Adipose tissue (tissue), 3 donors: ENCODE data around the gene TP73. TPM values are rescaled to one million over a fixed set of nuclear protein-coding genes. Genes with fewer than 3 reads are reported as not detected.

Source experiments
- polyA plus RNA-seq, 3 donors: library from polyadenylated mRNA; stranded (reverse); fragments of 200-250 nt; gene quantifications; one replicate each; pipeline ENCODE4 v1.2.3, GENCODE V29; 2013
- donor health status: healthy with polysubstance abuse.
- donor health status: Bipolar disorder and iron deficiency.
- donor health status: healthy.

The TP73 gene
- polyA plus RNA-seq, 3 donors, result 0.01 to 0.24 TPM; not detected in 1

Other genes with a start within 250 kb of the TP73 start
- 1 to 10 TPM; 1.2 to 9.0 (median 4.6) TPM for gene ARHGEF16, start 197.9 kb upstream of the TP73 start, polyA plus RNA-seq
- 10 to 100 TPM in 2 of 3 donors, 1 to 10 TPM in 1; 6.6 to 16.3 (median 11.7) TPM for gene MEGF6, start 41.0 kb upstream of the TP73 start, polyA plus RNA-seq
- gene TPRG1L, start 27.5 kb upstream of the TP73 start, polyA plus RNA-seq, result 10 to 100 TPM; 22.8 to 49.7 (median 30.9) TPM
- gene WRAP73, start 2.4 kb upstream of the TP73 start, polyA plus RNA-seq, result 10 to 100 TPM; 12.0 to 17.5 (median 17.4) TPM
- not detected for gene CCDC27, start 99.9 kb downstream of the TP73 start, polyA plus RNA-seq
- gene SMIM1, start 120.2 kb downstream of the TP73 start, polyA plus RNA-seq, result 1 to 10 TPM; 1.8 to 8.2 (median 3.7) TPM
- 10 to 100 TPM; 21.4 to 25.4 (median 22.2) TPM for gene LRRC47, start 144.0 kb downstream of the TP73 start, polyA plus RNA-seq
- gene CEP104, start 204.7 kb downstream of the TP73 start, polyA plus RNA-seq, result 10 to 100 TPM in 1 of 3 donors, 1 to 10 TPM in 2; 7.4 to 10.3 (median 8.5) TPM
- 1 to 10 TPM; 3.1 to 4.4 (median 4.3) TPM for gene DFFB, start 205.0 kb downstream of the TP73 start, polyA plus RNA-seq
- gene C1orf174, start 247.8 kb downstream of the TP73 start, polyA plus RNA-seq, result 10 to 100 TPM in 2 of 3 donors, 1 to 10 TPM in 1; 10.0 to 20.7 (median 10.9) TPM